B cell (primary cell): ENCODE measurements around the gene TMEM176A. TPM values are rescaled to one million over a fixed set of nuclear protein-coding genes. Genes with fewer than 3 reads are reported as not detected.

ENCODE experiments used
- ATAC-seq: fragments of 200-7000 bp; cut with Tn5 transposase; one replicate; pipeline ENCODE4 v1.10.0; 2021; ENCODE audit warnings: low read depth, mild to moderate bottlenecking, moderate number of reproducible peaks, moderate library complexity
- CTCF ChIA-PET: fragments of 350-600 bp; sonication (Branson Sonifier 250); formaldehyde crosslinking; loops from one replicate; lab custom pipeline; 2021; ENCODE audit warnings: antibody characterized with exemption, inconsistent platforms; lab: Charles Lee
- POLR2A ChIA-PET: fragments of 350-600 bp; sonication (Branson Sonifier 250); formaldehyde crosslinking; loops from one replicate; lab custom pipeline; 2021; ENCODE audit warnings: antibody characterized with exemption; lab: Charles Lee
- DNase-seq: peaks from one replicate; pipeline ENCODE4 v3.0.0; 2013
- H2AFZ ChIP-seq: 2 replicates; pipeline ENCODE4 v1.6.1; 2012; ENCODE audit warnings: mild to moderate bottlenecking, low read depth, low read length; ENCODE audit not compliant: insufficient read depth, poor library complexity, severe bottlenecking
- H3K27ac ChIP-seq, 2 donors: 1 replicate in 1 of 2; 2 replicates in 1 of 2; pipeline ENCODE4 v1.5.1; 2012 to 2013; ENCODE audit warnings: low read length in 2 of 2, mild to moderate bottlenecking in 2 of 2, moderate library complexity in 1 of 2
- H3K27me3 ChIP-seq, 4 experiments: fragments of 200-600 bp in 1 of 4; sonication (generic) in 1 of 4; replicated peaks in 1 of 4; 1 replicate in 2 of 4; 2 replicates in 2 of 4; pipeline versions ENCODE4 v1.6.1 to v1.7.0; 2013 to 2016; ENCODE audit warnings: low read length in 3 of 4, mild to moderate bottlenecking in 2 of 4, mixed read lengths in 1 of 4, moderate library complexity in 1 of 4; ENCODE audit not compliant: insufficient read depth in 4 of 4, control insufficient read depth in 3 of 4; ENCODE audit errors: control extremely low read depth in 1 of 4
- H3K36me3 ChIP-seq, 2 experiments: replicated peaks in 1 of 2; 1 replicate in 1 of 2; 2 replicates in 1 of 2; pipeline versions ENCODE4 v1.6.1 to v1.7.1; 2013; ENCODE audit warnings: low read length in 1 of 2; ENCODE audit not compliant: insufficient read depth in 2 of 2, control insufficient read depth in 1 of 2; ENCODE audit errors: control extremely low read depth in 1 of 2, extremely low read depth in 1 of 2
- H3K4me1 ChIP-seq, 2 donors: fragments of 200-600 bp in 1 of 2; sonication (generic) in 1 of 2; 1 replicate in 1 of 2; 2 replicates in 1 of 2; pipeline versions ENCODE4 v1.5.1 to v1.6.1; 2013 to 2017; ENCODE audit warnings: low read length in 2 of 2; ENCODE audit not compliant: control insufficient read depth in 2 of 2, insufficient read depth in 2 of 2
- H3K4me2 ChIP-seq: replicated peaks from 2 replicates; pipeline ENCODE3; 2012; ENCODE audit warnings: mild to moderate bottlenecking, low read depth, low read length; ENCODE audit not compliant: poor library complexity, severe bottlenecking
- H3K4me3 ChIP-seq, 5 experiments: fragments of 200-600 bp in 1 of 5; sonication (generic) in 1 of 5; 1 replicate in 3 of 5; 2 replicates in 2 of 5; pipeline versions ENCODE4 v1.5.1 to v1.7.0; 2011 to 2016; ENCODE audit warnings: low read length in 4 of 5, mild to moderate bottlenecking in 4 of 5, low read depth in 2 of 5, control low read depth in 1 of 5, moderate library complexity in 1 of 5; ENCODE audit not compliant: insufficient read depth in 1 of 5; ENCODE audit errors: control extremely low read depth in 1 of 5, extremely low read depth in 1 of 5
- H3K79me2 ChIP-seq: fragments of 200-600 bp; sonication (generic); one replicate; pipeline ENCODE4 v1.6.0; 2016; ENCODE audit warnings: low read length; ENCODE audit not compliant: control insufficient read depth, insufficient read depth
- H3K9ac ChIP-seq: fragments of 200-600 bp; sonication (generic); 2 replicates; pipeline ENCODE4 v1.6.1; 2017; ENCODE audit warnings: mild to moderate bottlenecking, low read length, moderate library complexity
- H3K9me3 ChIP-seq, 3 donors: one replicate each; pipeline versions ENCODE4 v1.6.1 to v1.7.1; 2013; ENCODE audit warnings: low read length in 2 of 3; ENCODE audit not compliant: control insufficient read depth in 2 of 3, insufficient read depth in 1 of 3; ENCODE audit errors: control extremely low read depth in 1 of 3
- H4K20me1 ChIP-seq: 2 replicates; pipeline ENCODE4 v1.6.0; 2012; ENCODE audit warnings: mild to moderate bottlenecking, low read length; ENCODE audit not compliant: insufficient read depth, control insufficient read depth, poor library complexity, severe bottlenecking
- H3K27ac Mint-ChIP-seq: one replicate; pipeline ENCODE4 v1.8.0; 2021; ENCODE audit warnings: mixed read lengths
- H3K27me3 Mint-ChIP-seq: one replicate; pipeline ENCODE4 v1.8.0; 2021; ENCODE audit warnings: mixed read lengths
- H3K4me1 Mint-ChIP-seq: one replicate; pipeline ENCODE4 v1.8.0; 2021; ENCODE audit warnings: mixed read lengths
- H3K4me3 Mint-ChIP-seq: one replicate; pipeline ENCODE4 v1.8.0; 2021; ENCODE audit warnings: mixed read lengths
- H3K9me3 Mint-ChIP-seq: one replicate; pipeline ENCODE4 v1.8.0; 2022; ENCODE audit warnings: mixed read lengths; ENCODE audit not compliant: insufficient read depth
- CTCF ChIP-seq: fragments of 200-600 bp; IDR thresholded peaks from one replicate; pipeline ENCODE4 v1.8.0; 2022; ENCODE audit warnings: antibody characterized with exemption, mild to moderate bottlenecking
- EZH2 ChIP-seq: IDR thresholded peaks from 2 replicates; pipeline ENCODE4 v1.6.1; 2012; ENCODE audit warnings: borderline replicate concordance, low read depth, mild to moderate bottlenecking, moderate library complexity, low read length; ENCODE audit not compliant: insufficient read depth, poor library complexity, severe bottlenecking
- WGBS: methylation state at CpG from one replicate; pipeline ENCODE4 v1.1.5; 2013; ENCODE audit warnings: missing lambda C conversion rate; ENCODE audit not compliant: insufficient coverage; 5-methylcytosine and 5-hydroxymethylcytosine counted together
- intact Hi-C: fragments of 100-400 bp; cut with micrococcal nuclease; formaldehyde crosslinking; loops from one replicate; pipeline ENCODE4 v1.10.0; 2022
- polyA plus RNA-seq: library from polyadenylated mRNA; depleted of rRNA; stranded (reverse); fragments of >200 nt; gene quantifications from 2 replicates; pipeline ENCODE4 v1.2.3, GENCODE V29; 2012
- total RNA-seq, 2 donors: library from RNA; stranded (reverse); fragments of 120-200 nt in 1 of 2; gene quantifications; 1 replicate in 1 of 2; 2 replicates in 1 of 2; pipeline versions ENCODE4 v1.2.3 to v1.2.4, GENCODE V29; 2013 to 2022

The TMEM176A gene
- total and polyA plus RNA-seq, 2 donors (not counting 1 experiment from before 2014, with no cell fraction given): 1.1 TPM; not detected in 1

GRCh38 chr7:150826061-150826849 lies 25.7 kb downstream of the TMEM176A start:
- H3K4me1 ChIP-seq: no peaks in the 10 kb centered on the region
- WGBS: 76% methylated on average over 6 of the region's 6 CpGs
- intact Hi-C loops: no loop called here
- H3K4me3 Mint-ChIP-seq: no peak overlapping the region
- CTCF ChIA-PET: interaction anchor here (1.0 kb wide), 1 partner anchor 48 kb away, joined by 3 read pairs; no protein-coding TSS in a partner anchor
- no peaks in the 10 kb centered on the region for H3K4me1 Mint-ChIP-seq
- no peak overlapping the region for H3K9ac ChIP-seq
- no peaks in the 10 kb centered on the region for H3K36me3 ChIP-seq
- TF ChIP-seq EZH2 (no peak), CTCF (no peak)
- H3K4me2 ChIP-seq: no peak overlapping the region
- ATAC-seq (no peak), DNase-seq (no peak)
- peaks cover 5% of the 10 kb centered on the region for H3K9me3 Mint-ChIP-seq
- no peaks in the 10 kb centered on the region for H3K79me2 ChIP-seq
- H3K27me3 Mint-ChIP-seq: peaks cover 32% of the 10 kb centered on the region
- H2AFZ ChIP-seq: no peak overlapping the region
- POLR2A ChIA-PET: no interaction called here
- H3K27me3 ChIP-seq: peaks cover 0 to 6% (median 1%) of the 10 kb centered on the region in 4 experiments
- H3K27ac ChIP-seq: no peak overlapping the region
- peaks cover 0 to 2% (median 0%) of the 10 kb centered on the region in 3 donors for H3K9me3 ChIP-seq
- H4K20me1 ChIP-seq: no peaks in the 10 kb centered on the region
- no peak overlapping the region for H3K27ac Mint-ChIP-seq
- H3K4me3 ChIP-seq: no peak overlapping the region

GRCh38 chr7:150828384-150828783 lies 27.8 kb downstream of the TMEM176A start:
- intact Hi-C loops: no loop called here
- ChIA-PET CTCF (no interaction called here), POLR2A (no interaction called here)
- Mint-ChIP-seq H3K27ac (no peak overlapping the region), H3K4me3 (no peak overlapping the region), H3K27me3 (peaks cover 42% of the 10 kb centered on the region), H3K4me1 (no peaks in the 10 kb centered on the region), H3K9me3 (no peaks in the 10 kb centered on the region)
- H3K9ac ChIP-seq: no peak overlapping the region
- ATAC-seq (no peak), DNase-seq (no peak)
- WGBS: 100% methylated on average over 2 of the region's 2 CpGs
- TF ChIP-seq CTCF (no peak), EZH2 (no peak)
- no peaks in the 10 kb centered on the region for H3K36me3 ChIP-seq
- H3K79me2 ChIP-seq: no peaks in the 10 kb centered on the region
- peaks cover 0 to 9% (median 3%) of the 10 kb centered on the region in 4 experiments for H3K27me3 ChIP-seq
- H3K4me3 ChIP-seq: no peak overlapping the region
- H3K4me2 ChIP-seq: no peak overlapping the region
- H3K27ac ChIP-seq: no peak overlapping the region
- H2AFZ ChIP-seq: no peak overlapping the region
- H3K4me1 ChIP-seq: no peaks in the 10 kb centered on the region
- H3K9me3 ChIP-seq: no peaks in the 10 kb centered on the region
- H4K20me1 ChIP-seq: no peaks in the 10 kb centered on the region
